Adipose tissue (tissue), 3 donors: ENCODE results near the gene TFDP1. TPM values are rescaled to one million over a fixed set of nuclear protein-coding genes. Genes with fewer than 3 reads are reported as not detected.

Experiments used
- H3K27ac ChIP-seq: one replicate; pipeline ENCODE4 v1.5.1; 2013; ENCODE audit warnings: low read depth, low read length
- WGBS, 3 donors: extraction: QIAGEN DNeasy Blood & Tissue Kit; methylation state at CpG; one replicate each; pipeline ENCODE4 v1.1.7; 2013; 5-methylcytosine and 5-hydroxymethylcytosine counted together
- polyA plus RNA-seq, 3 donors: library from polyadenylated mRNA; stranded (reverse); fragments of 200-250 nt; gene quantifications; one replicate each; pipeline ENCODE4 v1.2.3, GENCODE V29; 2013
- donor health status: healthy with polysubstance abuse.
- donor health status: Bipolar disorder and iron deficiency.
- donor health status: healthy.

TFDP1 gene
- polyA plus RNA-seq, 3 donors = 10.5 to 64.2 (median 33.2) TPM

DNA sequence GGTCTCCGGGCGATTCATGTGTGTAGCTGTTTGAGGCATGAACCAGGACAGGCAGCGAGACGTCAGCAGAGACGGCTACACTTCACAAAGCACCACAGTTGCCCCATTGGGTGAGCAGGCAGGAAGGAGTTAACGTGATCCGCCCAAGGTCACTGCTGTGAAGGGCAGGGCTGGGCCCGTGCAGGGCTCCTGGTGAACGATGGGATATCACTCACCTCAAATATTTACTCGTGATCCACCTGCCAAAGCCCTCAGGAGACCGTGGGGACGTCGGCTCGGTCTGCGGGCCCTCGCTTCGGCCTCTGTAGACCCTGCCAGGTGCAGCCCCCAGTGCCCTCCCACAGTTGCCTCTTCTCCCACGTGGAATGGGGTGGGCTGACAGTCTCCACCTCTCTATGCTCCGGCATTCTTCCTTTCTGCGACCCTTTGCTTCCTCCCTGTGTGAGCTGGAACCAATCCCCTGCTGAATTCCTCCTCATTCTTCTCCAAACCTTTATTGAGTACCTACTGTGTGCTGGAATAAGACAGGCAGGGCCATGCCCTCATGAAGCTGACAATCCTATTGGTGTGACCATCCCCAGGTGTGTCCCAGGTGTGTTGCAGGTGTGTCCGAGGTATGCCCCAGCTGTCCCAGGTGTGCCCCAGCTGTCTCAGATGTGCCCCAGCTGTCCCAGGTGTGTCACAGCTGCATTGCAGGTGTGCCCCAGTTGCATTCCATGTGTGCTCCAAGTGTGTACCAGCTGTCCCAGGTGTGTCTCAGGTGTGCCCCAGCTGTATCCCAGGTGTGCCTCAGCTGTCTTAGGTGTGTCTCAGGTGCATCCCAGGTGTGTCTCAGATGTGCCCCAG lies 80.4 kb downstream of the TFDP1 start:
- WGBS, 3 donors = 21 to 66% (median 62%) methylated on average over 21 of the region's 21 CpGs
- H3K27ac ChIP-seq = no peak overlapping the region

DNA sequence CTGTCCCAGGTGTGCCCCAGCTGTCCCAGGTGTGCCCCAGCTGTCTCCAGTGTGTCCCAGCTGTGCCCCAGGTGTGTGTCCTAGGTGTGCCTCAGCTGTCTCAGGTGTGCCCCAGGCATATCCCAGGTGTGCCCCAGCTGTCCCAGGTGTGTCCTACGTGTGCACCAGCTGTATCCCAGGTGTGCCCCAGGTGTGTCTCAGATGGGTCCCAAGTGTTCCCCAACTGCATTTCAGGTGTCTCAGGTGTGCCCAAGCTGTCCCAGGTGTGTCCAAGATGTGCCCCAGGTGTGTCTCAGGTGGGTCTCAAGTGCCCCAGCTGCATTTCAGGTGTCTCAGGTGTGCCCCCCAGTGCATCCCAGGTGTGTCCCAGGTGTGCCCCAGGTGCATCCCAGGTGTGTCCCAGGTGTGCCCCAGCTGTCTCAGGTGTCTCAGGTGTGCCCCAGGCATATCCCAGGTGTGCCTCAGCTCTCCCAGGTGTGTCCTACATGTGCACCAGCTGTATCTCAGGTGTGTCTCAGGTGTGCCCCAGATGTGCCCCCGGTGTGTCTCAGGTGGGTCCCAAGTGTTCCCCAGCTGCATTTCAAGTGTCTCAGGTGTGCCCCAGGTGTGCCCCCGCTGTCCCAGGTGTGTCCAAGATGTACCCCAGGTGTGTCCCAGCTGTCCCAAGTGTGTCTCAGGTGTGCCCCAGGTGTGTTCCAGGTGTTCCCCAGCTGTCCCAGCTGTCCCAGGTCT lies 81.2 kb downstream of the TFDP1 start:
- 88 to 94% (median 94%) methylated on average over 3 of the region's 3 CpGs for WGBS, 3 donors
- no peak overlapping the region for H3K27ac ChIP-seq

DNA sequence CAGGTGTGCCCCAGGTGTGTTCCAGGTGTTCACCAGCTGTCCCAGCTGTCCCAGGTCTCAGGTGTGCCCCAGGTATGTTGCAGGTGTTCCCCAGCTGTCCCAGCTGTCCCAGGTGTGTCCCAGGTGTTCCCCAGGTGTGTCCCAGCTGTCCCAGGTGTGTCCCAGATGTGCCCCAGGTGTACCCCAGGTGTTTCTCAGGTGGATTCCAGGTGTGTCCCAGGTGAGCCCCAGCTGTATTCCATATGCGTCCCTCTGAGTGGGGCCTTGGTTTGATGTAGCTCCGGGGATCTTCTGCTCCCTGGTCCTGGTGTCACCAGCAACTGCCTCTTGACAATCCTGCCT lies 81.7 kb downstream of the TFDP1 start:
- H3K27ac ChIP-seq = no peak overlapping the region
- WGBS, 3 donors = 90 to 93% (median 90%) methylated on average over 2 of the region's 2 CpGs

DNA sequence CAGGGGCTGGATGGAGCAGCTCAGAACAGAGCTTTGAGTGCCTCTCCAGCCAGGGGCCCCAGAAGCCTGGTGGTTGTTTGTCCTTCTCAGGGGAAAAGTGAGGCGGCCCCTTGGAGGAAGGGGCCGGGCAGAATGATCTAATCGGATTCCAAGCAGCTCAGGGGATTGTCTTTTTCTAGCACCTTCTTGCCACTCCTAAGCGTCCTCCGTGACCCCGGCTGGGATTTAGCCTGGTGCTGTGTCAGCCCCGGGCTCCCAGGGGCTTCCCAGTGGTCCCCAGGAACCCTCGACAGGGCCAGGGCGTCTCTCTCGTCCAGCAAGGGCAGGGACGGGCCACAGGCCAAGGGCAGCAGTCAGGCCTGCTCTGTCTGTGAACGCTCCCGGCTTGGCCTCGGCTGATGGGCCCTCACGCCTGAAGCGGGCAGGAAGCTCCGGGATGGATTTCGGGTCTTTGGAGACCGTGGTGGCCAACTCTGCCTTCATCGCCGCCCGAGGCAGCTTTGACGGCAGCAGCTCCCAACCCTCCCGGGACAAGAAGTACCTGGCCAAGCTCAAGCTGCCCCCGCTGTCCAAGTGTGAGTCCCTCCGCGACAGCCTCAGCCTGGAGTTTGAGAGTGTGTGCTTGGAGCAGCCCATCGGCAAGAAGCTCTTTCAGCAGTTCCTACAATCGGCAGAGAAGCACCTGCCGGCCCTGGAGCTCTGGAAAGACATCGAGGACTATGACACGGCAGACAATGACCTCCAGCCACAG lies 82.6 kb downstream of the TFDP1 start, which contains the start of gene GRK1:
GRK1 (plus strand) TSS at position 269 of the 751 bp plus-strand sequence; CDS start at position 437, 168 bp downstream.
- WGBS, 3 donors = 78 to 92% (median 81%) methylated on average over 32 of the region's 32 CpGs
- no peak within 1 kb of the TSS for H3K27ac ChIP-seq

DNA sequence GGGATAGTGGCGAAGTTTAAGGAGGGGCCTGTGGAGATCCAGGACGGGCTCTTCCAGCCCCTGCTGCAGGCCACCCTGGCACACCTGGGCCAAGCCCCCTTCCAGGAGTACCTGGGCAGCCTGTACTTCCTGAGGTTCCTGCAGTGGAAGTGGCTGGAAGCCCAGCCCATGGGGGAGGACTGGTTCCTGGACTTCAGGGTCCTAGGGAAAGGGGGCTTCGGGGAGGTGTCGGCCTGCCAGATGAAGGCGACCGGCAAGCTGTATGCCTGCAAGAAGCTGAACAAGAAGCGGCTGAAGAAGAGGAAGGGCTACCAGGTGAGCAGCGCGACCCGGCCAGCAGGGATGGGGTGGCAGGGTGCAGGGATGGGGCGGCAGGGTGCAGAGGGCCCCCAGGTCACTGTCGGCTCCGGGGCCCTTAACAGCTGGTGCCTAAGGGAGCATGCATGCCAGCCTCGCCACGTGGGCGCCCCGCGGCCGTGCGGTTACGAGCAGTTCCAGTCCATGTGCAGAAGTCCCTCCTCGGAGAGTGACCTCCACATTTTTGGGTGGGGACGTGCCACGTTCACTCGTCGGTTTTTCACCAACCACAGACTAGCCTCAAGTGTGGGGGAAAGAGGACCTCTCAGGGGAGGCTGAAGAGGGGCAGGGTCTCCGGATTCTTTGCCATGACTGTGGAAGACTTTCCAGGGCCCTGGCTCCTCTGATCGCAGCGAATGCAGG lies 83.4 kb downstream of the TFDP1 start:
- no peak overlapping the region for H3K27ac ChIP-seq
- WGBS, 3 donors = 89 to 93% (median 90%) methylated on average over 29 of the region's 29 CpGs

DNA sequence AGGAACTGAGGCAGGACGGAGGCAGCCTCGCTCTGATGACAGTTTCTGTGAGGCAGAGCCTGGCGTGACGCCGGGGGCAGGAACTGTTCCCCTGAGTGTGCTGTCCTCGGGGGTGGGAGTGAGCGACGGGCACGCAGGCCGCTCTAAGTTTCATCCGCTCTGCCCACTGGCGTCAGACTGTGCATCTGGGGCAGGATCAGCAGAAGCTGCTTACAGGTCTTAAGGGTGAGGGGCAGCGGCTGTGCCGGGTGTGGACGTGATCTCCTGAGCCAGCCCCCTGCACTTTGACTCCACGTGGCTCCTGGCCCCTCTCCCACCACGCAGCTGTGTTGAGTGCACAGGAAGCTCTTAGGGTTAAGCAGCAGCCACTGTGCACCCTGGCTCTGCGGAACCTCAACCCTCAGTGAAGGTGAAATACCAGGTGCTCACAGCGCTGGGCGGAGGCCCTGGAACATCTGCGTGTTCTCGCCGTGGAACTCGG lies 84.0 kb downstream of the TFDP1 start:
- H3K27ac ChIP-seq = no peak overlapping the region
- WGBS, 3 donors = 65 to 71% (median 66%) methylated on average over 24 of the region's 24 CpGs

DNA sequence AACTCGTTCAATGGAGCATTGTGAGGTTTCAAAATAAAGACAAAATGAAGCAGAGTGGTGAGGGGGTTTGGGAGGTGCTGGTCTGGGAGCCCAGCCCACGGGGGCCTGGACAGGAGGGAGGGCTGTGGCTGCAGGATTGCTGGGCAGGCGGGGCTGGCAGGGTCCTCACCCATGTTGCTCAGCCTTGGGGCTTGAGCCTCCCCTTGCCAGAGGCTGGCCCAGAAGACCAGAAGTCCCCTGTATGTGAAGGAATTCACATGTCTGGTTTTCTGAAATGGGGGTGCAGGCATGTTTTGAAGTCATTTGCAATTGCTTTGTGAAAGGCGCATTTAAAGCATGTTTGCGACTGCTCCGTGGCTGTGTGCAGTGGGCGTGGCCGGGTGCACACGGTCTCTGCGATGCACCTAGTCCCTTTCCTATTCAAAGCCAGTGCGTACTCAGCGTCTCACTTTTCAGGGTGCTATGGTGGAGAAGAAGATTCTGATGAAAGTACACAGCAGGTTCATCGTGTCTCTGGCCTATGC lies 84.7 kb downstream of the TFDP1 start:
- H3K27ac ChIP-seq = no peak overlapping the region
- WGBS, 3 donors = 80 to 82% (median 80%) methylated on average over 13 of the region's 13 CpGs

DNA sequence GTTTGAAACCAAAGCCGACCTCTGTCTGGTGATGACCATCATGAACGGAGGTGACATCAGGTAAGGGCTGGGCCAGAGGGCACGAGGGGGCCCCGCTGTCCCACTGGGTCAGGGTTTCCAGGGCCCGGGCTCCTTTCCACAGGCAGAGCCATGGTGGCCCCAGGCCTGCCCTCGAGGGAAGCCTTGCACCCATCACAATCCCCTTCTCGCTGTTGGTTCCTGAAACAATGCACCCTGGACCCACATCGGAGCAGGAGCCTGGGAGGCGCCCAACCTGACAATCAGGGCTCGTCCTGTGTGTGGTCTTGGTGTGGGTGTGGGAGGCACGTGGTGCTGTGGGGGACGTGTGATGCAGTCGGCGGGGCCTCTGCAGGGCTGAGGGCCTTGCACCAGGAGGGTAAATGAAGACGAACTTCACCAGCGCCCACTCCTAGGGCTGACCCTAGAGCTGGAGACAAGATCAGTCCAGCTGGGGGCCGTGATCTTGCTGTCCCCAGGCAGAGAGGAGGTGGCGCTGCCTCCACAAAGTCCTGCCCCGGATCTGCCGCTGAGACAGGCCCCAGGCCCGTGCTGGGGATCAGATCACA lies 85.3 kb downstream of the TFDP1 start:
- WGBS, 3 donors = 85 to 88% (median 85%) methylated on average over 18 to 21 of the region's 21 CpGs
- no peak overlapping the region for H3K27ac ChIP-seq

DNA sequence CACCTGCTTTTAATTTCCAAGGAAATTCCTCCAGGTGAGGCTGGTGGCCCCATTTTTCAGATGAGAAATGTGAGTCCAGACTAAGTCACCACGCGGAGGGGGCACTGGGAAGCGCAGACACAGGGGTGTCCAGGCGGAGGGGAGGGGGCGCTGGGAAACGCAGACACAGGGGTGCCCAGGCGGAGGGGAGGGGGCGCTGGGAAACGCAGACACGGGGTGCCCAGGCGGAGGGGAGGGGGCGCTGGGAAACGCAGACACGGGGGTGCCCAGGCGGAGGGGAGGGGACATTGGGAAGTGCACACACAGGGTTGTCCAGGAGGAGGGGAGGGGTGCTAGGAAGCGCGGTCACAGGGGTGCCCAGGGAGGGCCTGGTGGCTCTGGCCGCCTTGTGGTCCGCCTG lies 86.0 kb downstream of the TFDP1 start:
- no peak overlapping the region for H3K27ac ChIP-seq
- 90 to 93% (median 90%) methylated on average over 14 to 19 of the region's 19 CpGs for WGBS, 3 donors

DNA sequence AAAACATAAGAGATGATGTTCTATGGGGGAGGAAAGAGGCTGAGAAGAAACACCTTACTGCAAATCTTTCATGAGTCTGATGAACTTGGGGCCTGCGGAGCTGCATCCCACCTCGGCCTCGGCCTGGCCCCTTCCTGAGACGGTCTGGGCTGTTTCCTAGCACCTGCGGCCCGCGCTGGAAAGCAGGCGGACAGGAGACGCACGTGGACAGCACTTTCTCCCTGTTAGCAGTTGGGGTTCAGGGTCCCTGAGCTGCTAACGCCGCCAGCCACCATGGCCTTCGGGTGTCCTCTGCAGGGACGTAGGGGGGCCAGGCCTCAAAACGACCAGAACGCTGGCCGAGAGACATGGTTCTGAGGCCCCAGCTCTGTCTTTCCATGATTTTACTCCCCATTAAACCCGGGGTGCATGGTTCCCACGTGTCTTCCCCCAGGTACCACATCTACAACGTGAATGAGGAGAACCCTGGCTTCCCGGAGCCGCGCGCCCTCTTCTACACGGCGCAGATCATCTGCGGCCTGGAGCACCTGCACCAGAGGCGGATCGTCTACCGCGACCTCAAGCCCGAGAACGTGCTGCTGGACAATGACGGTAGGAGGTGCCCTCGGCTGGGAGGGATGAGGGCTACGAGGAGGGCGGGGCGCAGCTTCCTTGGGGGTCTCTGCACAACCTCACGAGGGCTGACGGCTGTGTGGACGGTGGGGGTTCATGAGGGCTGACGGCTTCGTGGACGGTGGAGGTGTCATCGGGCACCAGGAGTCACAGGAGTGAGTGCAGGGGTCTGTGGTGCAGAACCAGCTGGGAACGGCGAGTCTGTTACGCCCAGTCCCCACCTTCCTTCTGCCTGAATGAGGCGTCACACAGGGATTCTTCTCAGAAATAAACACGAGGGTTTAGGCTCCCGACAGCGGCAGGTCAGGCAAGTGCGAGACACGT lies 86.8 kb downstream of the TFDP1 start:
- no peak overlapping the region for H3K27ac ChIP-seq
- WGBS, 3 donors = 90 to 94% (median 93%) methylated on average over 52 to 54 of the region's 54 CpGs

DNA sequence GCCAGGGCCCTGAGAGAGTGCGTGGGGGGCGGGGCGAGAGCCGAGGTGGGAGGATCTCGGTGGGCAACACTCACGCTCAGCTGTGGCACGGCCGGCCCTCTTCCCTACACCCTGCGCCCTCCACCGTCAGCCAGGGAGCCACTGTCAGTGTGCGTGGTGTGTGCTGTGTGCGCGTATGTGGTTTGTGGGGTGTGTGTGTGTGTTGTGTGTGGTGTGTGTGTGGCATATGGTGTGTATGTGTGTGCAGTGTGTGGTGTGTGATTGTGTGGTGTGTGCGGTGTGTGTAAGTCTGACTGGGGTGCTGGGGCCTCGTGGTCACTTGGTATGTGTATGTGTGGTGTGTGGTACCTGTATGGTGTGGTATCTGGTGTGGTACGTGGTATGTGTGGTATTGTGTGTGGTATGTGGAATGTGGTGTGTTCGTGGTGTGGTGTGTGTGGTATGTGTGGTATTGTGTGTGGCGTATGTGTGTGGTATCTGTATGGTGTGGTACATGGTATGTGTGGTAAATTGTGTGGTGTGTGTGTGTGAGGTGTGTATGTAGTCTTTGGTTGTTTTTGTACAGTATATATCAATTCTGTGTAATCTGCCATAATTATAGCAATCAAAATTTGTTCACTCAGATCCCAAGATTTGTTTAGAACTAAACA lies 87.6 kb downstream of the TFDP1 start:
- no peak overlapping the region for H3K27ac ChIP-seq
- WGBS, 3 donors = 86 to 90% (median 89%) methylated on average over 18 of the region's 18 CpGs

Other genes with a start within 250 kb of the TFDP1 start
- gene GRTP1, start 220.6 kb upstream of the TFDP1 start, polyA plus RNA-seq = 1 to 10 TPM; 2.7 to 6.1 (median 5.3) TPM
- gene ADPRHL1, start 131.3 kb upstream of the TFDP1 start, polyA plus RNA-seq = 1 to 10 TPM in 2 of 3 donors, under 1 TPM in 1; 0.90 to 3.8 (median 2.4) TPM
- 1 to 10 TPM; 4.5 to 6.6 (median 6.6) TPM for gene DCUN1D2, start 94.0 kb upstream of the TFDP1 start, polyA plus RNA-seq
- gene ATP4B, start 73.4 kb downstream of the TFDP1 start, polyA plus RNA-seq = 10 to 100 TPM in 1 of 3 donors, 1 to 10 TPM in 1, under 1 TPM in 1; 0.03 to 79.1 (median 3.4) TPM
- not detected for gene GRK1, start 82.5 kb downstream of the TFDP1 start, polyA plus RNA-seq
- 10 to 100 TPM in 2 of 3 donors, 1 to 10 TPM in 1; 3.9 to 24.7 (median 14.2) TPM for gene TMEM255B, start 174.5 kb downstream of the TFDP1 start, polyA plus RNA-seq